HG03280 (cell line): ENCODE measurements around the gene NCKAP5.

Experiments used
- ATAC-seq: cut with Tn5 transposase; IDR thresholded peaks from one replicate; pipeline ENCODE4 v1.9.1; 2021; ENCODE audit warnings: mild to moderate bottlenecking, moderate library complexity; ENCODE audit not compliant: unreplicated experiment

Gene NCKAP5

DNA sequence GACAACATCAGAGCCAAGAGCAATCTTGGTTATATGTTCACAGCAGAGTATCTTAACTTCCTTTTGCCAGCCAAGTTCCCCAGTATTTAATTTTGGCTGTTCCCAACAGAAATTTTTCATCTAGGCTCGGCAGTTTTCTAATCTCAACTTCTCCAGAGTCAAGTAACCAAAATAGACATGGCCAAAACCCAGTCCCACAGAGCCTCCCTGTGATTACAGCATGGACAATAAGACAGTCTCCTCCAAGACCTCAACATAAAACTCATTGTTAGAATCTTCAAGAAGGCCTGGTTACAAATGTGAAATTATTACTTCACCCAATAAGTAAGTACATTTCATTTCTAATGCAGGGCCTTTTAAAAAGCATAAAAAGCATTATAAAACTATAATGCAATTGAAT is 445.7 kb downstream of the NCKAP5 start:
- ATAC-seq: no peak

DNA sequence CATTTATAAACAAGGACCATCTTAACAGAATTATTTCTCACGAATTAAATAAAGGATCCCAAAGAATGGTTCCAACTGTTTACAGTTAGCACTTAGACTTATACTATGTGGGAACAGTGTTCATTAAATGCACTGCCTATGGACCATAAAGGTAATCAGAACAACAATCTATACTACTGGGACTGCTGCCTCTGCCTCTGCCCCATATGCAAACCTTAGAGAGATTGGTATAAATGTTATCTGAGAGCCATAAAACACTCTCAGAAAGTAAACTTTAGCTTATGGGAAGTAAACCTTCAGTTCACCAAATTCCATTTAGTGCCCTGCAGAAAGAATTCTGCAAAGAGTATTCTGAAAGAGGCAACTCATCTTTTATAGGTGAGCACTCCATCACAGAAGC is 448.0 kb downstream of the NCKAP5 start:
- no peak for ATAC-seq

DNA sequence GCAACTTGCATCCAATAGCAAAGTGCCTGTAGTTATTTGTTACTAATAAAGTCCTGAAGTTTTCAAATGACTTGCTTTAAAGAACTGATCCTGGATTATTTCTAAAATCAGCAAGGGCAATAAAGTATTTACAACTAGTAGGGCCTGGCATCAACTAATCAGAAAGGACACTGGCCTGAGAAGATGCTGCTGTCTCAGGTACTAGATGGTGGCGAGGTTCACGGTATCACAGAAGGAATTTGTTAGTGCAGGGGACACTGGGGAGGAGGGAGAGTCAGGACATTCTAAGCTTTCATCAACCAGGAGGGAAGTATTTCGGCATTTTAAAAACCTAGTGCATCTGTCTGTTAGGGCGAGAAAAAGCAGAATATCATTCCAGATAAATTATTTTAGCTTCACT is 458.1 kb downstream of the NCKAP5 start:
- ATAC-seq: no peak

DNA sequence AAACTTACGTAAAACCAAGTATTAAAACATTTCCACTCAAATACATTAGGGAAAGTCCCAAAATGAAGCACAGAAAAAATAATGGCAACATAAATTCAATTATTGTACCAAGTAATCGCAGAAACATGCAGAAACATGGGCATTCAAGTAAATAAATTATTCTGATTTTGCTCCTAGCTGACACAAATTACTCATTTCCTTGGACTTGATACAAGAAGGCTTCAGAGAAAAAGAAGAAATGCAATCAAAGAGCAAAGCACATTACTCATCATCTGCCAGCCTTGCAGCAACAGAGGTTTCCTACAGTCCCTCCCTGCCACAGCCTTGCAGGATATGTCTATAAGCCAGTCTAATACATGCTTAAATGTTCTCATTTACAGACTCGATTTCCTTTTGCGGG is 458.5 kb downstream of the NCKAP5 start:
- ATAC-seq: no peak

DNA sequence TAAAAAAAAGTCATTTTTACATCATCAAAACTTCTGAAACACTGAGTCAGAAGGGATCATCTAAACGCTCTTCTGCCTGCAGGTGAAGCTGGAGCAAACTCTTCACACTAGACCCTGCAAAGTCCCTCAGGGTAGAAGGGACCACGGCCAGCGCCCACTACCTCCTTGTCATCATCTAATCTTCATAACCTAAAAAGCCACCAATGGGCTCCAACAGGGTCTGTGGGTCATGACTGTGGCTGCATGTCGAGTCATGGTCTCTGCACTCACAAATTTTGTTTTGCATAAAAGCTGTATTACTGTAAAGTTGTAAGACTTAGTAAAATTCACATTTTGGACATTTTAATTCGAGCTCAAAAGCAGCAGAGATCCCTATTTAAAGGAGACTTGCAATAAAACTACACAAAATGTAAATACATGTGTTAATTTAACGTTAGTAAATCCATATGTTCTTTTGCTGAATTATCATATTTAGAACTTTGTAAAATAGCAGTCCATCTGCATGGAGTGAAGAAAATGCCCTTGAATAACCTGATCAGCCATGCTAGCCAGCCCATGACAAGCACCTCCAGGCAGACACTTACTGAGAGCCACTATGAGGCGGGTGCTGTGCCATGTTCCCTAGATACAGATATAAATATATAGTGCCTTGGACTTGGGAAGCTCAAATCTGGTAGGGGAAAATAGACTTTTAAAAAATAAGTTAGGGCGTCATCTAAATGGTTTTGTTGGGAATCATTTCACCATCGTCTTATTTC is 461.0 kb downstream of the NCKAP5 start:
- no peak for ATAC-seq

DNA sequence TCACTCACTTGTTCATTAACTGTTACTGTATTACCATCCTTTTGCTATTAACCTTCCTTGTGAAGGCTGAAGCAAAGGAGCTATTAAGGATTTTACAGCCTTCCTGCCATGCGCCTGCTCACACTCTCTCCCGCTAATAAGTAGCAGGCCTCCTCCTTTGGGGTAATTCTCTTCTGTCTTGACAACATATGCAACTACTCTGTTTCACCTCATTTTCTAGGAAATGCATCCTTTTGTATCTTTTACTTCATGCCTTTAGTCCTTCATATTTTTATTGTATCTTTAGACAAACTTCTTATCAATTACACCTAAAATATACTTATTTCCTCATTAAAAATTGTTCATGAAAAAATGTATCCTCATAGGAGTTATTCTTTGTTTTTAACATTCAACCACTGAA is 463.4 kb downstream of the NCKAP5 start:
- ATAC-seq: no peak

DNA sequence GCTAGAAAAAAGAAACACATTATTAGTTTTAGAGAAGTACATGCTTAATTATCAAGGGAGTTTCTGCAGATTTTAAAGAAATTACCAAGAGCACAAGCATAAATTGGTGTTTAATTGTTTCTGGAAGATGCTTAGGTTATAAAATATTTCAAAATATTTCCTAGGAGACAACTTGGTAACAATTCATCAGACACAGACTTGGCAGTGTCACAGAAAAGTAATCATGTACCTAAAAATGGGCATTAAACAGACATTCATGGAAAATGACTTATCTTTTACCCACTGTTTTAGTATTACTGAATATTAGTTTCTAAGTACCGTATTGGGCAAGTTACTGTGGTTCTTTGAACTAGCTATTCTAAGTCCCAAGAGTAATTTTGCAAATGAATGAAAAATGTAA is 469.5 kb downstream of the NCKAP5 start:
- no peak for ATAC-seq

DNA sequence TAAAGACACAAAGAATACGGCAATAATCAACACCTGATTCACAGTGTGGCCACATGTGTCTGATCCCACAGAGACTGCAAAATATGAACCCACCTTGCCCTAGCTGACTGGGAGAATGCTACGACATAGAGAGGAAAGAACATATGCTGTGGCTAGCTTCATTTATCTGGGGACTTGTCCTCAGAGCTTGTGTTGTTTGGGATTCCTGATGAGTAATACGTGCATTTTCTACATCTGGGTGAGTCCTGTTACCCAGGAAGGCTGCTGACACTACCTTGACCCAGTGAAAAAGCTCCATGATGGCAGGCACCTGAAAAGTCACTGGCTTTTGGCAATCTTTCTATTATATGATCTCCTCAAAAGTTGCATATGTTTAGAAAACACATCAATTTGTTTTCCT is 470.6 kb downstream of the NCKAP5 start:
- no peak for ATAC-seq

DNA sequence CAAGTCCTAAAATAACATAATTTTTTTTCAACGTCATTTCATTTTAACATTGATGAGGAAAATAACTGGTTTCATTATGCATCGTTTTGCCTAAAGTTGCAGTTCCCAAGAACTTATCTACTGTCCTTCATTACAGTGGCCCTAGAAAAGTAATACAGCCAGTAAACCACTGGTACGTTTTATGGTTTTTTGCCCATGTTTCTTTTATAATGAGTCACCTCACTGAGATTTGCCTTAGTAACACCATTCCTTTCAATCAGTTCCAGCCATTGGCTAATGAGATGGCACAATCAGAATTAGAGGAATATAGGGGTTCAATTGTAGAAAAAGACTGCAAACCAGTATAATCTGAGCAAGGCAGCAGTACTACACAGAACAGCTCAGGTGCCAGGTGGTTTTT is 475.7 kb downstream of the NCKAP5 start:
- no peak for ATAC-seq

DNA sequence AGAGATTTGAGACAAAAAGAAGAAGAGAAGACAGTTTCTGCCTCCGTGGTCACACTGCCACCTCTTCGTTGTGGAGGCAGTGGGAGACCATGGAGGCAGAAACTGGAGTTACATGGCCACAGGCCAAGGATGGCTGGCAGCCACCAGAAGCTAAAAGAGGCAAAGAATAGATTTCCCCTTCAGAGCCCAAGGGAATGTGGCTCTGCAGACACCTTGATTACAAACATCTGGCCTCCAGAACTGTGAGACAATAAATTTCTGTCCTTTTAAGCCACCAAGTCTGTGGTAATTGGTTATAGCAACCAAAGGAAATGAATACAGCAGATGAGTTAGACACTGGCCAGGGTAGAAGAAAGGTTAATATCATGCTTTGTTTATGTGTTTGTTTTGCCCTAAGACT is 477.9 kb downstream of the NCKAP5 start:
- ATAC-seq: no peak

DNA sequence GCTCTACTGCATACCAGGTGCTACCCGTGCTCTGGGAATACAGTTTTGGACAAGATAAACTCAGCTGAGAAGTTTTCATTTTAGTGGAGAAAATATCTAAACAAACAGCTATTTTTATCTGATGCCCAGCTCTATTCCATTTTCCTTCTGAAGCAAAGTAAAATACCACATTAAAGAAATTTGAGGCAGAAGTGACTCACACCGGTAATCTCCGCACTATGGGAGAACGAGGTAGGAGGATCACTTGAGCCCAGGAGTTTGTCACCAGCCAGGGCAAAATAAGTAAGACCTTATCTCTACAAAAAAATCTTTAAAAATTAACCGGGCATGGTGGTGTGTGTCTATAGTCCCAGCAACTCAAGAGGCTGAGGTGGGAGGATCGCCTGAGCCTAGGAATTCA is 482.1 kb downstream of the NCKAP5 start:
- no peak for ATAC-seq

DNA sequence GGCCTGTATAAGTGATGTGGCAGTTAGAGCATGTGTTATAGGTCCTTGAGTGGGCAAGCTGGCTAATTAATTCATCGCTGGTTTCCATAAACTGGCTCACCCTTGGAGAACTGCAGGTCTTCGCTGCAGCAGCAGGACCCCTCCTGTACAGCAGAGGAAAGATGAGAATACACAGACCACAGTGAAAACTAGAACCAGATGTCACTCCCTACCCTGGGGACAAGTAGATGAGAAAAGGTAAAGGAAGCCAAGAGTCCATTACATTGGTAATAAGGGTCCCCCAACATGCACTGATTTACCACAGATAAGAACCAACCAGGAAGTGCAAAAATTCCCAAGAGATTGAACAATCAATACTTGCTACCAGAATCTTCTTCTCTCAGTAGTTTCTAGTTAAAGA is 482.6 kb downstream of the NCKAP5 start:
- ATAC-seq: no peak

DNA sequence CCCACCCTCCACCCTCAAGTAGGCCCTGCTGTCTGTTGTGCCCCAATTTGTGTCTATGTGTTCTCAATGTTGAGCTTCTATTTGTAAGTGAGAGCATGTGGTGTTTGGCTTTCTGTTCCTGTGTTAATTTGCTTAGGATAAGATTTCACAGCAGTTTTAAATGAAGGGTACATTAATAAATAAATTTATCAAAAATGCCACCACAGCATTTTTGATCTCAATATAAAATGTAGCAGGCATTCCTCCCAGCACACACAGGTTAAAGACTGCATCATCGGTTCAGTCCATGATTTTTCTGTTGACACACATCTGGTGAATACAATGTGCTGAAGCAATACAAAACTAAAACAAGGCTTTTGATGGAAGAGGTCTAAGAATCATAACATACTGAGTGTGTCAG is 486.2 kb downstream of the NCKAP5 start:
- no peak for ATAC-seq

DNA sequence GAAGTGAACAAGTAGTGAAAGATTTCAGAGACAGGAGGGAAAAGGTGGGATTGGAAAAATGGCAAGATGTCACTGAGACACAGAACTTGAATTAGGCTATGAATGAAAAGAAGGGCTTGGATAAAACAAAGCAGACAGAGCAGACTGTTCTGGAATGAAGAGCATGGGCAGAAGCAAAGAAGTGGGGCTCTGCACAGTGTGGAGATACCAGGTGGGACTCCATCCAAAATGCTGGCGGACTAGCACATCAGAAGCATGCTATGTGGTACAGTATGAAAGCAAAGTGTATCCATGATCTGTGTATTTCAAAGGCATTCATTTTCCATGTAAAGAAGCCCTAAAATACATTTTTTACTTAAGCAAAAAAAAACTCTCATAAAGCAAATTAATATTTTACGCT is 487.4 kb downstream of the NCKAP5 start:
- no peak for ATAC-seq

DNA sequence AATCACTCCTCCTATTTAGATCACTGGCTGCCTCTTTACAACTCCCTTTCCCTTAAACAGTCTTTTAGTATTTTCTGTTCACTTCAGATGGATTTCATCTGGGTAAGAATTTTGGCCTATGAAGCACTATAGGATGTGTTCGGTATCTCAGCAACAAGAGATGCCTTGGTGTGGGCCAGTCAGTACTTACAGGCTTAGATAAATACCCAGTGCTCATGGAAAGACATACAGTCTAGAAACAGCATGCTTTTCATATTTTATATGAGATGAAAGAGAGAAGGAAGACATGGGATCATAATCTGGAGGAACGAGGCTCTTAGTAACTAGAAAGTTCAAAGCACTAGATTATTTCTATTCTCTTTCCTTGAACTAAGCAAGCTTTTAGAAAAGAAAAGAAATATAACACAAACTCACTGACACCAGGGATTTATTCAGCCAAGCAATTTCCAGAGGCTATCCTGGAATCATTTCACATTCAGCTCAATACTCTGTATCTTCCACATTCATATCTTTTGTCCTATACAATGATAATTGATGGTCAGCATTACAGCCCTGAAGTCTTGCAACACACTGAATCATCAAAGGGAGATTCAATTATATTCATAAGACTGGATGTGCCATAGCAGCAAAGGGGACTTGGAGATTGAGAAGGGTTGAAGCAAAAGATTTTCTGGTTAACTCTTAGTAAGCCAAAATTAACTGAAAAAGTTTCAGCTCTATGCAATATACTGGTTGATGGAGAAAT is 489.4 kb downstream of the NCKAP5 start:
- ATAC-seq: no peak

DNA sequence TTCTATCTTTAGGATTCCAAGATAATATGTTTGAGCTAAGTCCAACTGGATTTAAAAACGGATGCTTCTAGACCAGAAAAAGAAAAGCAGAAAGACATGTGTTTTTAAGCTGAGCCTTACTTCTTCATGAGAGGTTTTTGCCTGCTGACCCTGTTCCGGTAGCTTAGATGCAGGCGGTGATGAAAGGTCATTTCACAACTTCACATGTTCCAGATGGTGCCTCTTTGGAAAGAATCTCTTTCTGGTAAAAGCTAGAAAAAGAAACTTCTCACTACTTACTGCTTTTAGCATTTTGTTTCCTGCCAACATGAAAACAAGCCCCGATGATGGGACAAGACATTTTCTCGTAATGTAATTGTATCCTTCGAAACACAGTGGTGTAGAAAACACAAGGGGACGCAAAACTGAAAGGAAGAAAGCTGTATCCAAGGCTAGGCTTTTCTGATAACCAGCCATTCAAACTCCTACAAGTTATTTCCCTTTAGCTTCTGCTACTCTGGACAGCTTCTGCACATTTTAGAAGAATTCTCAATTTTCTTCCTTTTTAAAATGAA is 490.9 kb downstream of the NCKAP5 start:
- ATAC-seq: no peak

DNA sequence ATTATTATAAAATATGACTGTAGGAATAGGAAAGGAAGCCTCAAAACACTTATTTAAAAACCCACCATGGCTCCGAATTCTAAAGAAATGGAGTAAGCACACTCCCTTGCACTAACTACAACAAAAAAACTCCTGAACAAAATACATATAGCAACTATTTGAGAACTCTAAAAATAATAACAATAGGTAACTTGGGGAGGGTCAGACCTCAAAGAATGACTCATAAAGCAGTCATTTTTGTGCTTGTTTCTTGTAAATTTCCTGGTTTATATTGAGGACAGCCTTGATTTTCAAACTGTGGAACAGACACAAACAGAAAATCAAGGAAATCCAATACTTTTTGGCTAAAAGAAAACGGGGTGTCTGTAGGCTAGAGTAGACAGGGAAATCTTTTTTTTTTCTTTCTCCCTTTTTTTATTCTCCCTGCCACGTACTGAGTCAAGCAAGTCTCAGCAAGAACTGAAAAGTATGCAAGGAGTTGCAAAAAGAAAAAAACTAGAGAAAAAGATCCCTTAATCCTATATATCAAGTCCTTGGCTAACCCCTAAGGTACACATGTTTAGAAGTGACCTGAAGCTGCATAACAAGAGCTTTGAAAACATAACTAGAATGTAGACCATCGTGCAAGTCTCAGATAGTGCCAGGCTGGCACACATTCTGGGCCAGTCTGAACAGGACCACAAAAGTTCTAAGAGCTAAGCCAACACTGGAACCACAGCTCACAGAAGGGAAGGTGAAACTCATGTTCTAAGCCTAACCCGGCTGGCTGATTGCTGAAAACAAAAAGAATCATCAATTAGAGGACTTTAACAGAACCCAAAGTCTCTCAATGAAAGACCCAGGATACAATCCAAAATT is 495.2 kb downstream of the NCKAP5 start:
- no peak for ATAC-seq

DNA sequence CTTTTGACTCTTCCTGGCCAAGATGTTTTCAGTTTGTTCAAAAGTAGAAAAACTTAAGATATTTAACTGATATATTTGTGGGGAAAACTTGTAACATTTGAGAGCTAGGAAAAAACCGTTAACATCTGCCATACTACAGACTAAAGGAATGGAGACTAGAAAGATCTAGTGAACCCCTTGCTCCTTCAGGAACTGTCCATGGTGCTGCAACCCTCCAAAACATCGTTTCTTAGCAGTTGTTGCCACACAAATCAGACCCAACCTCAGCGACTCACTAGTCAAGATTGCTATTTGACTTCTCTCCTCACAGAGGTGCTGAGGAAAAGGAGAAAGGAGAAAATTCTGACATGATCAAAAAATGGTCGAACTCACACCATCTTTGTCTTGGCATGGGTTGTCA is 504.5 kb downstream of the NCKAP5 start:
- no peak for ATAC-seq

DNA sequence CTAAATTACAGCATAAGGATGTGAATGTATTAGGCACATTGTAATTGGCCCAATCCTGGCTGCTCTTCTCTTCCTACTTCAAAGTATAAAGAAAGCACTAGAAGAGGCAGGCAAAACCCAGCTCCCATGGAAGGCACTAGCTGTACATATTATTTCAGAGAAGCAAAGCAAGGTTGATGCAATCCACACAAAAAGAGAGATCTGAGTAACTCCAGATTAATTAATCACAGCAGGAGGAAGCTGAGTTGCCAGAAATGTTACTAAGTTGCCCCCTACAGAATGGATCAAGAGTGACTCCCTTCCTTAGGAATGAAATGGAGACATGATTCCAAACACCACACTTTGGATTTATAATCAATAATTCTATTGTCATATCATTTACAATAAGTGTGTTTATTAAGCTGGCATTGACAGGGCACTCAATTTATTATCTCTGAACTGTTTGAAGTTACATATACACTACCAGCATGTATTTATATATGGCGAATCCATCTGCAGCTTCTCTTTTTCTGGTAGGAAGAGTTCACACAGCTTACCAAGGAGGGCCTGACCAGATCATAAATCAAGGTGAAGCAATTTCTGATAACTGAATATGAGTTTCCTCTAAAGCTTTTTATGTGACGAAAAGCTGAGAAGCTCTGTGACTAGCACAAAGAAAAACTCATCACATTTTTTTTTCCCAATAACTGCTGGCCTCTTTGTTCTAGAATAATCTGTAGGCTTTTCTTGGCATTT is 505.2 kb downstream of the NCKAP5 start:
- no peak for ATAC-seq

DNA sequence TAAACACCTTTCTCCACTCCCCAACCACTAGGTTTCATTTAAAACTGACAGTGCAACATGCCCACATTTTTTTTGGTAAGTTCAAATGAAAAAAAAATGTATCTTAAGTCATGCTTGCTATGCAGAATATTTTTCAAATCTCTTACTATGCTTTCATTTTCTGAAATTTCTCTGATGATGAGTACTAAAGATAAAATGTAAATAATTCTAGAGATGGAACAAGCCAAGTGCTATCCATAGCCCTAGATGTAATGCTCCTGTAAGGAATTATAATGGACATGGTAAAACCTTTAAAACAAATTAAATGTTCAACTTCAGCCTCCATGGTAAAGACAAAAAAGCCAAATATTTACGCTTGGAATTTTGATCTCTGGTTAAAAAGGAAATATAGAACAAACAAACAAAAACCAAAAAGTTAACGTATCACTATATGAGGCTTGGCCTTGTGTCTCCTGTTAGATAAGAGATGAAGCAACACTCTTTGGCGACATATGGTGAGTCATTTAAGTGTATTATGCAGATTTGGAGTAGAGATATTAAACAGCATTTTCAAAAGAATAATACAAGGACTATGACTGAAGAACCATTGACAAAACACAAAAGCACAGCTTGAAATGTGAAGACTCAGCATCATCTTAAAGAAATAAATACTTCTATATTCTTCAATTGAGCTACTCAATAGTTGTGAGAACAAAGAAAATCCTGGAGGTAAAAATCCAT is 506.2 kb downstream of the NCKAP5 start:
- no peak for ATAC-seq
